ENCODE results near the gene GPC1.

DNA sequence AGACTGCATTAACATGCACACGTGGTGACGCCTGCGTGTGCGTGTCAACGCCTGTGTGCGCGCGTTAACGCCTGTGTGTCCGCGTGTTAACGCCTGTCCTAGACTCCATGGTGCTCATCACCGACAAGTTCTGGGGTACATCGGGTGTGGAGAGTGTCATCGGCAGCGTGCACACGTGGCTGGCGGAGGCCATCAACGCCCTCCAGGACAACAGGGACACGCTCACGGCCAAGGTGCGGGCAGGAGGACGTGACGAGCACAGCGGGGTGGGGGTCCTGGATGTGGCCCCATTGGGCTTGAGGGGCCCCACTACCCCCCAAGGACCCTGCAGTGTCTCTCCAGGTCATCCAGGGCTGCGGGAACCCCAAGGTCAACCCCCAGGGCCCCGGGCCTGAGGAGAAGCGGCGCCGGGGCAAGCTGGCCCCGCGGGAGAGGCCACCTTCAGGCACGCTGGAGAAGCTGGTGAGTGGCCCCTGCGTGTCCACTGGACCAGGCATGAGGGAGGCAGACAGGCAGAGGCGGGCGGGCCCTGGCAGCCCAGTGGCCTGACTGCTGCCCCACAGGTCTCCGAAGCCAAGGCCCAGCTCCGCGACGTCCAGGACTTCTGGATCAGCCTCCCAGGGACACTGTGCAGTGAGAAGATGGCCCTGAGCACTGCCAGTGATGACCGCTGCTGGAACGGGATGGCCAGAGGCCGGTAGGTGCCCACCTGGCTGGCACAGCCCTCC is 29.2 kb downstream of the GPC1 start:
- TF ChIP-seq CTCF (IDR thresholded peaks at IDR 0.05; ENCODE audit: low read length) (no peak), EZH2 (IDR thresholded peaks at IDR 0.05; ENCODE audit: borderline replicate concordance, low read length) (no peak)
